ENCODE data around the gene VPS13D.
"Not testable (repeated sequence)": the region's sequence is repeated elsewhere in the genome, so short reads cannot be mapped to it uniquely, and the experiment has no call there.

VPS13D gene

DNA sequence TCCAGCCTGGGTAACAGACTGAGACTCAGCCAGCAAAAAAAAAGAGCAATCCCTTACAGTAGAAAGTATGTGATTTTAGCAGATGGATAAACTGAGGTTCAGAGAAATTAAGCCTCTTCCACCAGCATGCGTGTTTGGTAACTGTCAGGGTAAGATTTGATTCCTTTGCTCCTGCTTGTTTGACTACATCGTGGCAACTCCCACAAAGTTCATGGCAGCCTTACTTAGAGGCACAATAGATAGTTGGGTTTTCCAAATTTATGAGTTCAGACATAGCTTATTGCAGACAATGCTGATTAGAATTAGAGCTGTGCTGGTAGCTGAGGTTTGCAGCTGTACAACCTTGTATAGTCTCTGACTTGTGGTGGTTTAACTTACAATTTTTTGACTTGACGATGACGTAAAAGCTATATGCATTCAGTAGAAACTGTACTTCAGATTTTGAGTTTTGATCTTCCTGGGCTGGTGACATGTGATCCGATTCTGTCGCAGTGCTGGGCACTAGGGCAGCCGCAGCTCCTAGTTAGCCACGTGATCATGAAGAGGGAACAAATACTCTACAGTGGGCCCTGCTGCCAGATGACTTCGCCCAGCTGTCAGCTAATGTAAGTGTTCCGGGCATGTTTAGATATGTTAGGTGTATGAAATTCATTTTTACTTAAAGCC is 220.4 kb downstream of the VPS13D start:
- no peak for DNase-seq (ENCODE audit: low read depth in 3 of 3)

DNA sequence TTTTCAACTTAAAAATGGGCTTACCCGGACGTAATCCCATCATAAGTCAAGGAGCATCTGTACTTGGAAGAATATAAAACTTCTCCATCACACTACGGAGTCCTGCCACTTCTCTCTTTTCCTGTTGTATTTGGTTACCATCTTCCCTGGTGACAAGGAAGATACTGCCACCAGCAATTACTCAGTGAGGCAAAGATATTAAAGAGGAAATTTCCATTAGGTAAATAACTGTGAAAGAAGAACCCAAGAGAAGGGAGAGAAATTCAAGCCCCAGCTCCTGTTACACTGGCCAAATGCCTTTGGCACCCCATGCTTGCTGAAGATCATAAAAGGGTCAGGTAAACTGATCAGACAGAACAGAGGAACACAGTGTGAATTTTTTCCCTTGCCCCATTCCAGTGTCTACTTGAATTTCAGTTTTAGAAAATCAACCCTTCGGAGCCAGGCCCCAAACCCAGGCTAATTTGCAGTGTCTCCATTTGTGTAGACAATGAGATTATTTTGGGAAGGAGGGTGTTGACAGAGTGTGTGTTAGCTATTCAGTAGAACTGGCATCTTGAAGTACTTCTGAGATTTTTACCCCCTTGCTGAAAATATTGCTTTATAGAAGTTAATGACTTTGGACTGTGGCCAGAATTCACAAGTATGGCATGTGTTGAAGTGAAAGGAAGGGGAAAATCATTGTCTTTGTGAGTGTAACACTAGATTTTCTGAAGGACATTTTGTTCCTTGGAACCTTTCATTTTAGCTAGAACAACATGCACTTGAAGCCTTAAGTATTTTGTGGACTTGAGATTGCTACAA is 221.1 kb downstream of the VPS13D start:
- no peak for DNase-seq (ENCODE audit: low read depth in 3 of 3)

DNA sequence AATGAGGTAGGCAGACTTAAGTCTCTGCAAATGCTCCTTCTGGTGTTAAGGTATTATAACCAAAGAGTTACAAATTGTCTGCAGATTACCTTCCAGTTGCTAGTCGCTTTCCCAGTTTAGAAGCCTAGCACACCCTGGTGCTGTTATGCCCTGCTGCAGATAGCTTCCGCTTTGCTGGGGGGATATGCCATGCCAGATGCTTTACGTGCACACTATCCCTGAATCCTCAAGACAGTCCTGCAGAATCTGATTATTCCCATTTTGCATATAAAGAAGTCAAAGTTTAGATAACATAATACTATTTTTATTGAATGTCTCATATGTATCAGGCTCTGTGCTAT is 221.7 kb downstream of the VPS13D start:
- no peak for DNase-seq (ENCODE audit: low read depth in 3 of 3)

DNA sequence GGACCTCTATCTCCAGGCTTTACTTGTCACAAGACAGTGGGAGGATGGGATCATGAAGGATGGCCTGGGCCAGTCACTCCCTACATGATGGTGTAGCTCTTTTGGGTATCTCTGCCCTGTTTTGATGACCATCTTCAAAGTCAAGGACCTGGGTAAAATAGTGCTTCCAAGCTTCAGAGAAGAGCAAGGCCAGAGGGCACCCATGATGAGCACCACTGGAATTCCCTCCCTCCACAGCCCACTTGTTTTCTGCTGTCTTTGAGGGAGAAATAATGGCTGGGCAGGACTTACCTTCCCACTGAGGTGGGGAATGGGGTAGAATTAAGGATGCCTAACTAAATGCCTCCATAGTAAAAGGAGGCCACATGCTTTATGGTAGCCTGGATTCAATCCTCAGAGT is 222.4 kb downstream of the VPS13D start:
- no peak for DNase-seq (ENCODE audit: low read depth in 3 of 3)

DNA sequence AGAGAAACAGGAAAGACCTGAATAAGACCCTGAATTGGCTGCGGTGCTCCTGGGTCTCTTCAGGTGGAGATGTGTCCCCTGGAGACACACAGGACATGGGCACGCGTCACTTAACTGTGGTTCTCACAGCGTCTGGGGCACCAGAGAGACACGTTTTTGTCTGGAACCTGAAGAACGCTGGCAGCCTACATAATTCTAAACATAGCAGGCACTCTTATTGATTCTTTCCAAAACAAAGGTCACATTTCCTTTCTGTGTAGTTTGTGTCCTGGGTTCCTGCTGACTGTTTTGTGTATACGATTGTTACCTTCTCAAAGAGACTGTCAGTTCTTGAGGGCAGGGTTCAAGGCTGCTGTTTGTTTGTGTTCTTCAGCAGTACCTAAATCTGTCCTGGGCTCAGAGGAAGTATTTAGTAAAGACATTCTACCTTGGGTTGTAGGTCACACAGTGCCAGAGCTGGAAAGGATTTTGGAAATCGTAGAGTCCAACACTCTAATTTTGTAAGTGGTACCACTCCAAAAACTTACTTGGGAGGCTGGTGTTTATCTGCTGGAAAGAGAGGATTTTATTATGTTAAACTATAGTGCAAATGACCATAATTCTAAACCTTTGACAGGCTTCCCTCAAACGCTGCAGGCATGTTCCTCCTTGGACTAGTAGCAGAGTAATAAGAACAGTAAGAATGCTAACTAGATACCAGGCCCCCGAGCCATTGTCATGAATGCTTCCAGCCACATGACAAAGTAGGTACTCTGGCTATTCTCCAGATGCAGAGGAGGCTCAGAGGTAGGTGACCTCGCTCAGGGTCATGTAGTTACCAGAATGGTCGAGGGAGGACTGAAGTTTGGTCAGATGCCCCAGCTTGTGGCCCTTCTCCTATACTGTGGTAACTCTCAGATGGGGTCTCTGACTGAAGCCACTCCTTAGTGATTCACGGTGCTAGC is 223.8 kb downstream of the VPS13D start:
- DNase-seq (ENCODE audit: low read depth in 3 of 3): no peak

DNA sequence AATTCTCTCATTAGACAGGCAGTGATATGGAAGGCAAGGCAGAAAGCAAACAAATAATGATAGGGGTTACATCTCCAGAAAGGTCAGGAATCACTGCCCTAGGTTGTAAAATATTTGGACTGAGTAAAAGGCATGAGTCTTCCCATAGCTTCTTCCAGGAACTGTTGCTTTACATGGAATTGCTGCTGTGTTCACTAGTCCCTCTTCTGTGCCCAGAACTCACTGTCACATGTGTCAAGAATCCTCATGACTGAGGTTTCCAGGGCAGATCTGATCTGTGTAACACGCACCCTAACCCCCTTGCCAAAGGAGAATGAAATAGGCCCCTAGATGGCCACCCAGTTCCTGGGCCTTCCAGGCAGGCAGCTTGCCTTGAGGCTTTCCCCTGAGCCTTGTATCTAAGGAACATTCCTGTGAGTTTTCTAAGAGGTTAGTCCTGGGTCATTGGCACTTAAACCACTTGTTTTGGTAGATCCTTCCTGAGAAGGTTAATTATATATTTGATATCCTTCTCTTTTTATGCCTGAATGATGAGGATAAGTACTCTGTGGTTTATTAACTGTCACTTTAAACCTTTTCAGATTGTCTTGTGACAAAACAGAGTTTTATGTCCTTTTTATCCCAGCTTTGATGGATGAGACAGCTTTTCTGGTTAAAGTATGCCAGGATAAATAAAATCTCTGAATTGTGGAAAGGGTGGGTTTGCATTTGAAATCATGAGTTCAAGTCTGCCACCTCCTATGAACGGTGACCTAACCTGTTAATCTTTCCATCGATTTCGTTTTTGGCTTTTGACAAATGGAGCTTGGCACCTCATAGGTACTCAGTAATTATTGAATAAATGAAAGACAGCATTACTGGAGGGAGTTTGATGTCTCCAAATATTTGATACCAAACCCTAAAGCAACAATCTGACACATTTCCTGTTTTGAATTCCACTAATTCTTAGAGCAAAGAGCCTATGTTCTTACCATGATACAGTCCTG is 224.9 kb downstream of the VPS13D start:
- DNase-seq (ENCODE audit: low read depth in 3 of 3): no peak

DNA sequence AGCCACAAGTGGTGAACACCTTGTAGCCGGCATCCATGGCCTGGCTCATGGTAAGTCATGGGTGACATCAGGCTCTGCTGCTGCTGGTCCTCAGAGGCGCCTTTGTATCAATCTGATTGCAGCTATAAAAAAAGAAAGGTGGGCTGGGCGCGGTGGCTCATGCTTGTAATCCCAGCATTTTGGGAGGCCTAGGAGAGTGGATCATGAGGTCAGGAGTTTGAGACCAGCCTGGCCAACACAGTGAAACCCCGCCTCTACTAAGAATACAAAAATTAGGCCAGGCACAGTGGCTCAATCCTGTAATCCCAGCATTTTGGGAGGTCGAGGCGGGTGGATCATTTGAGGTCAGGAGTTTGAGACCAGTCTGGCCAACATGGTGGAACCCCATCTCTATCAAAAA is 226.3 kb downstream of the VPS13D start:
- DNase-seq (ENCODE audit: low read depth in 3 of 3): not testable (repeated sequence)

DNA sequence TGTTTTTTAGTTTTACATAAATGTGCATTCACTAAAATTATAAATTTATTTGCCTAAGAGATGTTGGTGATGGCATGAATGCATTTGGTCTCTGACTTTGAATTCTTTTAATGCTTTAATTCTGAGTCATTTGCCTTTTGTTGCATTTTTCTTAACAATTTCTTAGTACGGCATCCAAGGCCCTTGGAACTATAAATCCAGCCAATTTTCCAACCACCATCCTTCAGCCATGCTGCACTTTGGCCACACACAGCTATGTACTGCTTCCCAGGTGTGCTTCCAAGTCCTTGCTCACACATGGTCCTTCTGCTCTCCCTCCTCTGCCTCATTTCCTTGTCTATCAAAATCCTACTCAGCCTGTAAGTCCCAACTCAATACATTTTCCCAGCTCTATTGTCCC is 227.1 kb downstream of the VPS13D start:
- no peak for DNase-seq (ENCODE audit: low read depth in 3 of 3)

DNA sequence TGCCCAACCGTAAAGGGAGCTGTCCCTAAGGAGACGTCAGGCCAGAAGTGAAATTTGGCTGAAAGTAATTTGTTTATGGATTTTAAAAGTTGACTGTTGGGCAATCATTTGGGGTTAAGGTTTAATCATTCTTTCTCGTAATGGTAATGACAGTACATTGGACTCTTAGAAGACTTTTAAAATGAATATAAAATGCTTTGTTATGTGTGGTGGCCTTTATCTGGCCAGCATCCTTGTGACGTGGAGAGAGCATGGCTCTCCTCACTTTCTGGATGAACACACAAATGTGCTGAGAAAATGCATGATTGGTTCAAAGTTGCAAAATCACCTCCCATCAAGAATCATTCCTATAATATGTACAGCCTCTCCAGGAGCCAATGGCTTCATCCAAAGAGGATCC is 227.9 kb downstream of the VPS13D start:
- DNase-seq (ENCODE audit: low read depth in 3 of 3): no peak

DNA sequence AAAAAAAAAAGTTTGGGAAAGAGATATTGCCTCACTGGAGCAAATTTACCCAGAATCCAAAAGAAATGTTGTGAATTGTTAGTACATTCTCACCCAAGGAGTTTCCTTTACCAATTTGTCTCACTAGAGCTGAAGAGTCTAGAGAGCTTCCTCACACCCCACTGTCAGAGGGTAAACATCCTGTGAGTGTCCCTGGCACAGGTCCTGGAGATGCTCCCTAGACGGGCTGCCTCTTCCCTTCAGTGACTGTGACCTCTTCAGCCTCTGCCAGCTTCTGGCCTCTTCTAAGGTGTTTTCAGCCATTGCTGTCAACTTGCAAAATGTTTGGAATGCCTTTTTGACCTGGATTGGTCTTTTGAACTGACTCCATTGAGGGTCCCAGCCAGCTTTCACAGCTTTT is 228.7 kb downstream of the VPS13D start:
- no peak for DNase-seq (ENCODE audit: low read depth in 3 of 3)

DNA sequence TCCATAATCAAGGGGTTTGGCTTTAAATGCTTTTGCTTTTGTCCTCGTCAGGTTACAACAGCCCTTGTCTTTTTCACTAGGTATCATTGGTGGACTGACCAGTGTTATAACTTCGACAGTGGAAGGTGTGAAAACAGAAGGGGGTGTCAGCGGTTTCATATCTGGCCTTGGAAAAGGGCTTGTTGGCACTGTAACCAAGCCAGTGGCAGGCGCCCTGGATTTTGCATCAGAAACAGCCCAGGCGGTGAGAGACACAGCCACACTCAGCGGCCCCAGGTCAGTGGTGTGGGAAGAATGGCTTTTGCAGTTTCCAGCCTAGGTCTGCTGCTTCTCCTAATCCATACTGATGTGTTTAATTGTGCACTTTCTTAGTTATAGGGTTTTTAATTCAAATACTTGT is 230.3 kb downstream of the VPS13D start:
- DNase-seq (ENCODE audit: low read depth in 3 of 3): no peak

DNA sequence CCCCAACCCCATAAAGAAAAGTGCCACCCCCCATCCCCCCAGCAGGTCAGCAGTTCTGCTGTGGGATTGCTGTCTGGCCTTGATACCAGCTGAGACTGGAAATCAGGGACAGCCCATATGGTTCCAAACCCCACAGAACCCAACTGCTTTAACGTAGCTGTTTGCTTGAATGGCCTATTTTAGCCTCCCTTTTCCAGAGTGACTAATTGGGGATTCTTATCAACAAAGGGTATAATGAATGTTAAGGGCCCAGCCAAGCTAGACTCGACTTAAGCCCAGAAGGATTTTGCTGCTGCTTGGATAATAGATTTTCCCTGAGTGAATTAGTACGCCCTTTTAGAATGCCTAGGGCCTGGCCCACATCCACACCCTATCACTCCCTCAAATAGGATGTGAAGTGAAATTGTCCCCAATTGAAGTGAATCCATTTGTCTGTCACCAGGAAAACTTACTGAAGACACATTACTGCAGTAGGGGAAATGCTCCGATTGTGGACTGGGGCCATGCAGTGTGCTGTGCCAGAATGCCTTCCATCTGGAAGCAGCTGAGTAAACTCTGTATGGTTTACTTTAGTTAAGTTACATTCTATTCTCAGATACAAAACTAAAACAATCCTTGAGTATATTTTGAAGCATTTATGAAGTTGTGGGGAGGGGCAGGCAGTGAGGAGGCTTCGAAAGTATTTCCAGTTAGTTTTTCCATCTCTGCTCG is 231.2 kb downstream of the VPS13D start:
- DNase-seq (ENCODE audit: low read depth in 3 of 3): no peak

DNA sequence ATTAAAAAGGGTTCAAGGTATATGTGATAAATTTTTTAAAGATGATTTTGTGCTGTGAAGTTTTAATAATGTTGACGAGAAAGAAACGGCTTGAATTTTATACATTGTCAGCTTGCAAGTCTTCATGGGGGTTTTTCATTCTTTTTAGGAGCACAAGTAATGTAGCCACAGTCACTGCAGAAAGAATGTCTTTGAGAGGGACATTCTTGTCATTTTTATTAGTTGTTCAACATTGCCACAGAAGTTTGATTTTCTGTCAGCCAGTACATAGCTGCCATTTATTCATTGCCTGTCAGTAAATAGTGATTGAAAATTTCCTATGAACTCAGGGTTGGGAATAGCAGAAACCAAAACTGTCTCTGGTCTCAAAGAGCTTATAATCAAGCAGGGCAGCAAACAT is 231.9 kb downstream of the VPS13D start:
- DNase-seq (ENCODE audit: low read depth in 3 of 3): no peak

DNA sequence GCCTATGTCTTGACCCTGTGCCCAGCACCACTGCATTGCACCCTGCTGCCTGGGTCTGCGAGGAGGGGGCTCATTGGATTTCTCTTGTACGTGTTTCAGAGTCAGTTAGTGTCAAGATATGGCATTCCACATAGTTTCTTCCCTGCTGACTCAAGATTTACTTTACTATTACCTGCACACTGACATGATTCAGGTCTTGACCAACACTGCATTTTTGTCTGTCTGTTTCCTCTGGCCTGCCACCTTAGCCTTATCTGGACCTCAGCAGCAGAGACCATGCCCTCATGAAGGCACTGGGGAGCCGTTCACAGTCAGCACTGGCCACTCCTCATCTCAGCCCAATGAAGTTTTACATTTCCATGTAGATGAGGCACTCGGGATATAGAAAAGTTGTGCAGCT is 232.8 kb downstream of the VPS13D start:
- no peak for DNase-seq (ENCODE audit: low read depth in 3 of 3)

DNA sequence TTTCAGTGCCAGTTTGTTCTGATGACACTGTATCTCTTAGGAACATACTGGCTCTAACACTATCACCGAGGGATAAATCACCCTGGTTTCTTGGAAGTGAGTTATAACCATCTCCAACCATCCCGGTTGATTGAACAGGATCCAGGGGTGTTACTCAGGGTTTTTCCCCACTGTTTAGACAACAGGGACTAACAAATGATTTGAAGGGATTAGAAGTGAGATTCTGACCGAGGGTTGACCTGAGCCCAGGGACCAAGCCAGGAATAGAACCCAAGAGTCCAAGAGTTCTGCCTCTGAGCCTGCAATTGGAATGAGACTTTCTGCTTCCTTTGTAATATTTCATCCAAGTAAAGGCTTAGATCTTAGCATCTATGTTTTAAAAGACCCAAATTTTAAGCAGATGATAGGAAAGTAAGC is 234.2 kb downstream of the VPS13D start:
- DNase-seq (ENCODE audit: low read depth in 3 of 3): no peak

DNA sequence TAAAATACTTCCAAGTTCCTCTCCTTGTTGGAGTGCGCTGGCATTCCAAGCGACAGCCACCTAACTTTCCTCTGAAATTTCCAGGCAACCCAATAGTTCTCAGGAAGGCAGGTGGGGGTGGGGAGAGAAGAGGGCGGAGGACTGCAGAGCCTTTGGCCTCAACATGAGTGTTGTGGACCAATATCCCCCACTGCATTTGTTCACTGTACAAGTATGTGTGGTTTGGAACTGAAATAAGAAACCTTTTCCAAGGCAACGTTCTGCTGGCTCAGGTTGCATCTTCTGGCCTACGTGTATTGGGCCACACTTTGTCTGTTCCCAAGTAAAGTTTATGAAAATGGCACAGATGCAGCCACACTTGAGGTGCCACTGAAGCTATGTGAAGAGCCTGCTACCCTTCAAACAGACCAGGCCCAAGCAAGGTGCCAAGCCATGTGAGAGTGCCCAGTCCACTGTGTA is 234.8 kb downstream of the VPS13D start:
- DNase-seq (ENCODE audit: low read depth in 3 of 3): no peak

DNA sequence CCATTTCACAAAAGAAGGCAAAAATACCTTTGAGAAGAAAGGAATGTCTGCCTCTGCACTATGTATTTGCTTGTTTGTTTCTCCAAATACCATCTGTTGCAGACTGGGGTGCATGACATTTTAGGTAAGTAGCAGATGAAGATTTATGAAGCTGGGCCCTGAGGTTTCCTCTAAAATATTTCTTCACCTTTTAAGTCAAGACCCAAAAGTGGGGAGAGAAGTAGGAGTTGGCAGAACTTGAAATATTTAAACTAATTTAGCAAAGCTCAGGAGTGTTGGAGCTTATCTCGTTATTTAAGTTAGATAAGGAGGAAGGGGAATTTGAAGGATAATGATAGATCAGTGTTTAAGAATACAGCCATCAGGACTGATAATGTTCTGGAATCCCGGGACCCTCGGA is 235.3 kb downstream of the VPS13D start:
- DNase-seq (ENCODE audit: low read depth in 3 of 3): no peak

DNA sequence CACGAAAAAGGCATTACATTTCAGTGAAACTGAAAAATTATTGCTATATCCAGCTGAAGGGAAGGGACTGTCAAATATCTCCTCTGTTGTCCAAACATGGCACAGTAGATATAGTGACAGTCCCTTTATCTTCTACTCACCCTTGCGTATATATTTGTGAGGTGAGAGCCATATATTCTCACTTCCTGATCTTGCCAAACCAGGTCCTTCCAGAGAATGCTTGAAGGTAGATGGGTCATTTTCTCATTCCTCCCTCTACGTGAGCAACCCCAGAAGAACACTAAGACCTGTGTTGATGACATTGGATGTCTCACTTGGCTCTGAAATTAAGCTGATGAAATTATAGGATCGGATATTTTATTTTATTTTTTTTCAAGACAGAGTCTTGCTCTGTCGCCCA is 237.0 kb downstream of the VPS13D start:
- DNase-seq (ENCODE audit: low read depth in 3 of 3): no peak

DNA sequence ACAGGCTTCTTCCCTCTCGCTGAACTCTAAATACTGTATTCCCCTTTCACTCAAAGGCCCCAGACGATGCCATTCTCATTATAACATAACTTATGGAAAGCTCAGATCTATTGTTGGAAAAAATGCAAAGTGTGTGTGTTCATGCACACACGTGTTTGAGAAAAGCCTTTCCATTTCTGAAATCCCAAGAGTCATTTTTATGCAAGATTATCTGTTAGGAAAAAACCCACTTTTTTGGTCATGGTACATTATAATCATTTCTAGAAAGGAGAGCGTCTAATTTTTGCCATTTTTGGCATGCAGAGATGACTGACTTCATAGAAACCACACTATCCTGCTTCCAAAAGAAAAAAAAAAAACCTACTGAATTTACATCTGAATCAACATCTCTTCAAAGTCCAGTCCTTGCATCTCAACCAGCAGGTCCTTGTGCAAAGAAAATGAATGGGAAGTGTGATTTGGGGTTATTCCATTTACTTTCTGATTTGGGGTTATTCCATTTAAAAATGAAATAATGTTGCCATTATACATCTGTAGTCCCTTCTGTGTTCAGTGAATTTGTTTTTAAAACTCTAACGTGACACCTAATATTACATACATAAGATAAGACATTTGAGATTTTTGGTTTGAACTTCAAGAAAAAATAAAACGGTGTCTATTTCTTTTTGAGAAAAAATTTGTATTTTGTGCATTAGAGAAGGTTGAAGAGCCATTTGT is 237.9 kb downstream of the VPS13D start:
- DNase-seq (ENCODE audit: low read depth in 3 of 3): no peak

DNA sequence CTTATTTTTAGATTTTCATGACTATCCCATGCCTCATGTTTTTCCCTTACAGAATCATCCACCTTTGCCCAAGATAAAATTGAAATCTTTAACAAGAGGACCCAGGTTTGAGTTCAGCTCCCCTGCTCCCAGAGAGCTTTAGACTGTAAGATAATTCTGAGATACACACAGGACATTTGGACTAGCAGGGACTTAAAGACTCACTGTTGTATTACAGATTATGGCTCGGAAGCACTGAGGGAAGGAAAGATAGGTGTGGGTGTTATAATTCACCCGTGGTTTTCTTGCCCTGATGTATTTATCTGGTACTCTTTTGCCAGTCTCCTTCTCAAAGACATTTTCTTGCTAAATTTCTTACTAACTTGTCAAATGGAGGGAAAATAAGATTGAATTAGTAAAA is 238.5 kb downstream of the VPS13D start:
- DNase-seq (ENCODE audit: low read depth in 3 of 3): no peak

Measured in stimulated activated CD4-positive, alpha-beta T cell treated with anti-CD3 and anti-CD28 coated beads, TNF-alpha, amount 100 ng/mL, for 48 hours (primary cell).